Common myeloid progenitor, CD34-positive (primary cell): ENCODE data around the gene GPT2.

Experiments used
- CTCF ChIA-PET: fragments of 350-600 bp; sonication (Branson Sonifier 250); formaldehyde crosslinking; loops from one replicate; lab custom pipeline; 2021; ENCODE audit warnings: antibody characterized with exemption; lab: Charles Lee
- POLR2A ChIA-PET: fragments of 350-600 bp; sonication (Branson Sonifier 250); formaldehyde crosslinking; loops from one replicate; lab custom pipeline; 2021; ENCODE audit warnings: antibody characterized with exemption; lab: Charles Lee
- DNase-seq, 3 donors: peaks; one replicate each; pipeline versions ENCODE4 v3.0.0 to v3.0.0-alpha.2; 2013
- H3K27ac ChIP-seq, 2 experiments: 1 replicate in 1 of 2; 2 replicates in 1 of 2; pipeline ENCODE4 v1.7.0; 2013; ENCODE audit warnings: inconsistent platforms in 2 of 2, low read length in 2 of 2, mild to moderate bottlenecking in 2 of 2, low read depth in 1 of 2, moderate library complexity in 1 of 2; ENCODE audit not compliant: severe bottlenecking in 2 of 2, insufficient read depth in 1 of 2, poor library complexity in 1 of 2
- H3K27me3 ChIP-seq, 5 experiments: replicated peaks in 2 of 5; 1 replicate in 3 of 5; 2 replicates in 2 of 5; pipeline versions ENCODE4 v1.6.1 to v1.7.0; 2013; ENCODE audit warnings: low read length in 4 of 5, mild to moderate bottlenecking in 2 of 5, moderate library complexity in 2 of 5, inconsistent platforms in 1 of 5; ENCODE audit not compliant: insufficient read depth in 5 of 5, control insufficient read depth in 4 of 5
- H3K36me3 ChIP-seq, 4 experiments: 1 replicate in 2 of 4; 2 replicates in 2 of 4; pipeline versions ENCODE4 v1.6.1 to v1.7.0; 2013; ENCODE audit warnings: low read length in 3 of 4, control low read depth in 1 of 4, mild to moderate bottlenecking in 1 of 4; ENCODE audit not compliant: control insufficient read depth in 4 of 4, insufficient read depth in 4 of 4
- H3K4me1 ChIP-seq, 4 experiments: 1 replicate in 3 of 4; 2 replicates in 1 of 4; pipeline versions ENCODE4 v1.6.1 to v1.7.1; 2013; ENCODE audit warnings: low read length in 3 of 4, mild to moderate bottlenecking in 3 of 4, control low read depth in 1 of 4, inconsistent platforms in 1 of 4, moderate library complexity in 1 of 4; ENCODE audit not compliant: control insufficient read depth in 4 of 4, insufficient read depth in 4 of 4; ENCODE audit errors: control extremely low read depth in 1 of 4
- H3K4me3 ChIP-seq, 7 experiments: 1 replicate in 4 of 7; 2 replicates in 3 of 7; pipeline versions ENCODE4 v1.5.1 to v1.7.0; 2013; ENCODE audit warnings: mild to moderate bottlenecking in 7 of 7, low read length in 6 of 7, moderate library complexity in 6 of 7, inconsistent platforms in 2 of 7, low read depth in 2 of 7, control low read depth in 1 of 7; ENCODE audit not compliant: insufficient read depth in 4 of 7, control insufficient read depth in 1 of 7; ENCODE audit errors: extremely low read depth in 1 of 7
- H3K9me3 ChIP-seq, 5 experiments: 1 replicate in 4 of 5; 2 replicates in 1 of 5; pipeline versions ENCODE4 v1.6.1 to v1.7.1; 2013; ENCODE audit warnings: low read length in 4 of 5, mild to moderate bottlenecking in 2 of 5, inconsistent platforms in 1 of 5, low read depth in 1 of 5, moderate library complexity in 1 of 5; ENCODE audit not compliant: control insufficient read depth in 4 of 5, insufficient read depth in 2 of 5; ENCODE audit errors: control extremely low read depth in 1 of 5
- WGBS: methylation state at CpG from one replicate; pipeline ENCODE4 v1.1.5; 2013; ENCODE audit not compliant: insufficient coverage; 5-methylcytosine and 5-hydroxymethylcytosine counted together

GPT2 gene

GRCh38 chr16:46914556-46915201, 30.5 kb downstream of the GPT2 start:
- Histone ChIP-seq H3K27ac (no peak overlapping the region), H3K36me3 (peaks cover under 1 to 92% (median 35%) of the 10 kb centered on the region in 4 experiments), H3K4me3 (no peak overlapping the region), H3K4me1 (no peaks in the 10 kb centered on the region), H3K27me3 (no peaks in the 10 kb centered on the region), H3K9me3 (no peaks in the 10 kb centered on the region)
- ChIA-PET POLR2A (no interaction called here), CTCF (interaction anchor here (0.7 to 12.5 kb wide), 3 partner anchors 15 to 62 kb away, joined by 3 to 148 read pairs (median 3); no protein-coding TSS in a partner anchor)
- DNase-seq, result no peak
- WGBS, result 97% methylated on average over 9 of the region's 11 CpGs

GRCh38 chr16:46915483-46916025, 31.4 kb downstream of the GPT2 start:
- ChIA-PET CTCF (no interaction called here), POLR2A (no interaction called here)
- Histone ChIP-seq H3K4me1 (no peaks in the 10 kb centered on the region), H3K9me3 (no peaks in the 10 kb centered on the region), H3K27ac (no peak overlapping the region), H3K36me3 (peaks cover 0 to 93% (median 34%) of the 10 kb centered on the region in 4 experiments), H3K27me3 (no peaks in the 10 kb centered on the region), H3K4me3 (no peak overlapping the region)
- DNase-seq, result no peak
- WGBS, result 75% methylated on average over 1 of the region's 2 CpGs

DNA sequence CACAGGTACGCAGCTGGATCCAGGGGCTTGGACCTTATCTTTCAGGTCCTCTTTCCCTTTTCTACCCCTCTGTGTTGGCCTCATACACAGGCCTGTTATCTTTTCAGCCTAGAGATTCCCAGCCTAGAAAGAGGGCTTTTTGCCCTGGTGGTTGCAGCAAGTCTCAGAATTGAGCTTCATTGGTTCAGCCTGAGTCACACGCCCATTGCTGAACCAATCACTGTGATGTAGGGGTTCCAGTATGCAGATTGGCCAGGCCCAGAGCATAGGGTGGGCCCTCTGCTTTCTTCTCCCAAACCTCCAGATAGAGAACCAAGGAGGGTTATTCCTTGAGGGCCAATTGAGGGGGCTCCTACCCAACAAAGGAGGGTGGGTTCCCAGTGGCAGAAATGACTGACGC, 32.8 kb downstream of the GPT2 start:
- CTCF ChIA-PET, result interaction anchor here (0.7 to 3.6 kb wide), 6 partner anchors 11 to 243 kb away, joined by 3 to 18 read pairs (median 6); no protein-coding TSS in a partner anchor
- DNase-seq, result peak in 2 of 3 donors; percentile 5 to 8
- Histone ChIP-seq H3K4me3 (no peak overlapping the region), H3K36me3 (peaks cover 0 to 89% (median 33%) of the 10 kb centered on the region in 4 experiments), H3K4me1 (no peaks in the 10 kb centered on the region), H3K27ac (no peak overlapping the region), H3K9me3 (no peaks in the 10 kb centered on the region), H3K27me3 (no peaks in the 10 kb centered on the region)
- POLR2A ChIA-PET, result no interaction called here
- WGBS, result 96% methylated on average over 3 of the region's 3 CpGs

- H3K36me3 ChIP-seq, result peaks cover 0 to 88% (median 33%) of the 10 kb centered on the region in 4 experiments
- no peaks in the 10 kb centered on the region for H3K27me3 ChIP-seq
- DNase-seq, result no peak
- H3K27ac ChIP-seq, result no peak overlapping the region
- H3K4me1 ChIP-seq, result no peaks in the 10 kb centered on the region
- H3K4me3 ChIP-seq, result no peak overlapping the region
- ChIA-PET CTCF (interaction anchor here (2.2 to 3.6 kb wide), 3 partner anchors 11 to 64 kb away, joined by 5 to 18 read pairs (median 9); no protein-coding TSS in a partner anchor), POLR2A (no interaction called here)
- no peaks in the 10 kb centered on the region for H3K9me3 ChIP-seq
- 100% methylated on average over 10 of the region's 11 CpGs for WGBS
Measured at GRCh38 chr16:46918400-46918799, 34.2 kb downstream of the GPT2 start.

GRCh38 chr16:46918905-46919792, 35.0 kb downstream of the GPT2 start:
- H3K36me3 ChIP-seq, result peaks cover 0 to 89% (median 39%) of the 10 kb centered on the region in 4 experiments
- CTCF ChIA-PET, result interaction anchor here (1.2 to 3.6 kb wide), 4 partner anchors 9 to 38 kb away, joined by 4 to 18 read pairs (median 6); no protein-coding TSS in a partner anchor
- DNase-seq, result no peak
- POLR2A ChIA-PET, result interaction anchor here (0.6 kb wide), 1 partner anchor 60 kb away, joined by 3 read pairs; no protein-coding TSS in a partner anchor
- 96% methylated on average over 20 of the region's 21 CpGs for WGBS
- H3K27me3 ChIP-seq, result no peaks in the 10 kb centered on the region
- H3K4me1 ChIP-seq, result no peaks in the 10 kb centered on the region
- no peaks in the 10 kb centered on the region for H3K9me3 ChIP-seq
- no peak overlapping the region for H3K4me3 ChIP-seq
- H3K27ac ChIP-seq, result no peak overlapping the region

DNA sequence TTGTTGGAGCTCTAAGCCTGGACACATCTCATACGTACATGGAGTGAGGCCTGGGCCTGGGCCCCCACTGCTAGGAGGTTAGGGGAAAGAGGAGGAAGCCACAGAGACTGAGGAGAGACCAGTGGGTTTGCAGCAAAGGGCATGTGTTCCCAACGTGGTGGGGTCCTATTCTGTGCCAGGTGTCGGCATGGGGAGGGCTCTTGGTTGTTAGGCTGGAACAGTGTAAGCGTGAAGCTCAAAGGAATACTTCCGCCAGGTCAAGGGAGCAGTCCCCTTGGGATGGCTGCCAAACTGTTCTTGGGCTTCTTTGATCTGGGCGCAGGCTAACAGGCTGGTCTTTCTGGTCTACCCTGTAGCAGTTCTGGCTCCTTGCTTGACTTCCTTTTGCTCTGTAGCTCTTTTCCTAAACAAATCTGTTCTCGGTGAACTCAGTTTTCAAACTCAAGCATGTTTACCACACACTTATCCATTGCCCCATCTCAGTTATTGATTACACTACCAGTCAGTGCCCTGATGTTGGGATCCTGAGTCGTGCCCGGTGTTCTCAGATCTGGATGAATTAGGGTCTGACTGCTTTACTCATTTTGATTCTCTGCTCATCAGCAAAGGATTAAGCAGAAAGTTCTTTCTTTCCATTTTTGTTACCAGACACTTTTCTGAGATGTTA, 36.4 kb downstream of the GPT2 start:
- no peaks in the 10 kb centered on the region for H3K9me3 ChIP-seq
- no peak for DNase-seq
- no peaks in the 10 kb centered on the region for H3K27me3 ChIP-seq
- 96% methylated on average over 8 of the region's 9 CpGs for WGBS
- H3K4me3 ChIP-seq, result no peak overlapping the region
- H3K36me3 ChIP-seq, result peaks cover 0 to 85% (median 41%) of the 10 kb centered on the region in 4 experiments
- no peaks in the 10 kb centered on the region for H3K4me1 ChIP-seq
- ChIA-PET CTCF (interaction anchor here (0.9 to 2.2 kb wide), 6 partner anchors 9 to 67 kb away, joined by 3 to 8 read pairs (median 4); no protein-coding TSS in a partner anchor), POLR2A (no interaction called here)
- no peak overlapping the region for H3K27ac ChIP-seq
